ENCODE data around the gene AOAH.
"Not testable (repeated sequence)": the region's sequence is repeated elsewhere in the genome, so short reads cannot be mapped to it uniquely, and the experiment has no call there.

Gene AOAH

GRCh38 chr7:36736090-36736898 lies 12.0 kb upstream of the AOAH start:
- no peak for DNase-seq

DNA sequence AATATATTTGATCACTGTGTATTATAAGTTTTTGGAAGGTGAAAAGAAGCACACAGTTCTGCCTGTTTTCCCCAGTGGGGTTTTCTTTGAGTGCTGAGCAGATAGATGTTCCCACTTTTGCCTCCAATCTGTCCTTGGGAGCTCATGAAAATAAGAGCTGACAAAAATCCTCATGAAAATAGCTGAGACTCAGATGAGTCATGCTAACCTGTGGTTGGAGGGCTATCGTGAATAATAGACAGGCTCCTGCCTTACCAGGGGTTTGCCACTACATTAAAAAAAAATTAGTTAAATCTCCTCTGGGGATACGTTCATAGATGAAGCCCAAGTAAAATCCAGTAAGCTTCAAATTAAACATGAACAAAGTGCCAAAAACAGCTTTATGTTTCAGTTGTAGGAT lies 10.9 kb upstream of the AOAH start:
- no peak for DNase-seq

GRCh38 chr7:36734731-36735130 lies 10.4 kb upstream of the AOAH start:
- DNase-seq, result no peak

GRCh38 chr7:36733411-36733810 lies 9.1 kb upstream of the AOAH start:
- DNase-seq, result no peak

DNA sequence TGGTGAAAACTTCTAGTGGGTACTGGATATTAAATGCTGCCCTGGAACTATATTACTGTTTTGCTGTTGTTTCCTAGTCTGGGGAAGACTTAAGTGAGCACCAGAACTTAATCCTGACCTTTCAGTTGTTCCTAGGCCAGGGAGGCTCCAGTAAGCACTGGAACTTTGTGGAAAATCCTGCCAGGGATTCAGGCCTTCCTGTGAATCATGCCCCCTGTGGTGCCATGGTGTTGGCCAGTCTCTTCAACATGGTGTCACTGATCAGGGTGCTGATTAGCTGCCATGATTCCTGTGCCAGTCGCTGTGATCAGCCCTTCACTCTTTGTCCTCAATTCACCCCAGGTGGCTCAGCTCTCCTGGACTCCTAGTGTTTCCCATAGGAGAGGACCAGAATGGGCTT lies 8.5 kb upstream of the AOAH start:
- no peak for DNase-seq

- no peak for DNase-seq
These were observed 5.8 kb upstream of the AOAH start for GRCh38 chr7:36730046-36730445.

GRCh38 chr7:36728143-36728542 lies 3.8 kb upstream of the AOAH start:
- DNase-seq, result no peak

DNA sequence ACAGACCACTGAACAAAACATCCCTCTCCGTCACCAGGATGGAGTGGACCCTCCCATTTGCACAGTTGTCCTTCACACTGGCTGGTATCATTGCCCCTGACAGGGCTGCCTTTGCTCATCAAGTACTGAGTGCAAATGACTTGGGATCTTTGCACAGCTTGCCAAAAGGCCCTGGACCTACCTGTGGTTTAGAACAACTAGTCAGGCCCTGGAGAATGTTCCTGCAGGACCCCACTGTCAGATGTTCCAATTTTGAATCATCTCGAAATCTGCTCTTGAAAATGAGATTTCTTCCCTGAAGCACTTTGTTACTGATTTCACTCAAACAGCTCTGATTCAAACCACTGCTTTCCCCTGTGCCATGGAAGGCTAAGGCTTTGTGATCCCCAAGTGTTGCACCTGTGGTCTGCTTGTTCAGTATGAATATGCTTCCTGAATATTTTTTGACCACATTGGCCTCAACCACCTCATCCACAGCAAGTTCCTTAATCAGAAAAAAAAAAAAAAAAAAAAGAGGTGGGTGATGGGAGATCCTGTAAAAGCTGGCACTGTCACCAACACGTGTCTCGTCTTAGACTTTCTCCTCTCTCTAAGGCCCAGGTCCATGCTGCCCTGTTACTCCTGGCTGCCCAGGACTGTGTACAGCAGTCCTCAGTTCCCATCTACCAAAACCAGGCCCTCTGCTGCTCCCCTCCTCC lies 2.7 kb upstream of the AOAH start:
- no peak for DNase-seq

- DNase-seq, result no peak
These were observed 2.0 kb upstream of the AOAH start for GRCh38 chr7:36726311-36726710.

- no peak for DNase-seq
These were observed 702 bp upstream of the AOAH start for GRCh38 chr7:36724996-36725395.

DNA sequence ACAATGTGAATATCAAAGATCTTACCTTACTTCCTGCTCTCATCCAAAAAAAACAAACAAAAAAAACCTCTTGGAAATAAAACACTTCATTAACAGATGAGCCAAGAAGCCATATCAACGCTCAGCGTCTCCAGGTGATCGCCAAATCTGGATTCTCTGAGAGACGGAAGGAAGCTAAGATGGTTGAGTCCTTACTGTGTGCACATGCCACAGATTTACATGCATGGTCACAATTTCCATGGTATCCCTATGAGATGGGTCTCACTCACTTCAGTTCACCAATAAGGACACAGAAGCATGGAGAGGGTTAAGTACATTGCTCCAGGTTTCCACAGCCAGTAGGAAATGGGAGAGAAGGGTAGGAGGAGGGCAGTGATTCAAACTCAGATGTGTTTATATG lies 1.0 kb downstream of the AOAH start:
- DNase-seq, result no peak

DNA sequence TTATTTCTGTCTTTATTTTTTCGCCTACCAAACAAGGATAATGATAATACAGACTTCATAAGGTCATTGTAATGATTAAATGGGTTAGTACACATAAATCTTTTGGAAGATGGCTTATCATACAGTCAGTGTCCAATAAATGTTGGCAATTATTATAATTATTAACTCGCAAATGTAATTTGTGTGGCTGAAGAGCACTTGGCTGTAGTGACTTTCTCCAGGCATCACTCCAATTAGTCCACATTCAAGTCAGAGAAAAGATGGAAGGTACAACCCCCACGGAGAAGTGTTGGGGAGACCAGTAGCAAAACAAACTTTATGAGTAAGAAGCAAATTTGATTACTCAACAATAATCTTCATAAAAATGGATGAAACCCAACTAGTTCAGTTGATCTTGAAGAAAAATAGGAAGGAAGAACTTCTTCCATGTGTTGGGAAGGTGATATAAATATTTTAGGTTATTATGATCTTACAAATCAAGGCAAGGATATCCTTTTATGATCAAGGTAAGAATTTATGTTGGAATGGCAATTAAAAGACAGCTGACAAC lies 5.1 kb downstream of the AOAH start:
- DNase-seq, result no peak

GRCh38 chr7:36717586-36717985 lies 6.7 kb downstream of the AOAH start:
- DNase-seq, result no peak

- not testable (repeated sequence) for DNase-seq
These were observed 7.5 kb downstream of the AOAH start for GRCh38 chr7:36716802-36717201.

GRCh38 chr7:36712015-36712414 lies 12.3 kb downstream of the AOAH start:
- no peak for DNase-seq

DNA sequence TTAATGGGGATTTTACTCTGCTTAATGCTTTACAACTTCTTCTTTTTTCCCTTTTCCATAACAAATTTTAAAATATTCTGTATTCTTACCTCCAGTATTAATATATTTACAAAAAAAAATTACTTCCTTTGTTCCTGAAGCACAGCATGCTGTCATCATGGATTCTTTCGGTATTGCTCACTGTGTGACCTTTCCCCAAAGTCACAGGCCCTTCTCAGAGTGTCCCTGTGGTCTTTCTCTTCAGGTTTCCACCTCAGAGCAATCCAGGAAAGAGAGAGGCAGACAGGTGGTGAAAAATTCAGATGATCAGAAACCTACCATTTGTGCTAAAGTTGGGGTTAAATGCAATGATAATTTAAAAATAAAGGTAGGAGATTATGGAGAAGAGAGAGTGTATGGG lies 13.0 kb downstream of the AOAH start:
- DNase-seq, result no peak

GRCh38 chr7:36710186-36710791 lies 14.0 kb downstream of the AOAH start:
- no peak for DNase-seq

GRCh38 chr7:36708767-36709166 lies 15.5 kb downstream of the AOAH start:
- no peak for DNase-seq

- DNase-seq, result no peak
These were observed 16.4 kb downstream of the AOAH start for GRCh38 chr7:36707898-36708297.

DNA sequence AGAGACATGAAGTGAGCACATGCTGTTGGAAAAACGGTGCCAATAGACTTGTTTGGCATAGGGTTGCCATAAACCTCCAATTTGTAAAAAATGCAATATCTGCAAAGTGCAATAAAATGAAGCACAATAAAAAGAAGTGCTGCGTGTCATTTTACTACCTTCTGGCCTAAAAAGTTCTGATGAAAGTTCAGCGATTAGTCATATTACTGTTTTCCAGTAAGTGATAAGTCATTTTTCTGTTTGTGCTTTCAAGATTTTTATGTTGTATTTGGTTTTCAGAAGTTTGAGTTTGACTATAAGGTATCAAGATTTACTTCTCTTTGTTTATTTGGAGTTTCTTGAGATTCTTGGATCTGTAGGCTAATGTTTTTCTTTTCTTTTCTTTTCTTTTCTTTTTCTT lies 16.8 kb downstream of the AOAH start:
- no peak for DNase-seq

DNA sequence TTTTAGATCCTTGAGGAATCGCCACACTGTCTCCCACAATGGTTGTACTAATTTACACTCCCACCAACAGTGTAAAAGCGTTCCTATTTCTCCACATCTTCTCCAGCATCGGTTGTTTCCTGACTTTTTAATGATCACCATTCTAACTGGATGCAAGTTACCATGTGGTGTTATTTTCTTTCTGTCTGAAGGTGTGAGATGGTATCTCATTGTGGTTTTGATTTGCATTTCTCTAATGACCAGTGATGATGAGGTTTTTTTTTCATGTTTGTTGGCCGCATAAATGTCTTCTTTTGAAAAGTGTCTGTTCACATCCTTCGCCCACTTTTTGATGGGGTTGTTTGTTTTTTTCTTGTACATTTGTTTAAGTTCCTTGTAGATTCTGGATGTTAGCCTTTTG lies 20.4 kb downstream of the AOAH start:
- not testable (repeated sequence) for DNase-seq

GRCh38 chr7:36692456-36692855 lies 31.8 kb downstream of the AOAH start:
- no peak for DNase-seq

DNA sequence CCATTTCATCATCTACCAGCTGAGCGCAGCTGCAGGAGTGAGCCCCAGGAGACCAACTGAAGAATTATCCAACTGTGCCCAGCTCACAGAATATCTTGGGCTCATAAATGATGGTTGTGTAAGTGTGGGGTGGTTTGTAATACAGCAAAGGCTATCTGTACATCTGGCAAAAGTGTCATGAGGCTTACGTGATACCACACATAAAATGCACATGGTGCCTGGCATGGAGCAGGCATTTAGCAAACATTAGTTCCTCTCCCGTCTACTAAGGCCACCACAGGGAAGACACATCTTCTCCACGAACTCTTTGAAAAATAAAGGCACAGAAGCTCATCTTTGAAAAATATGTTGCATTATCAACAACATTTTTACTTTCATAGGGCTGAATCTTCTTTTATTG lies 32.3 kb downstream of the AOAH start:
- no peak for DNase-seq
